SK-N-SH treated with all-trans-retinoic acid at 6 μM for 48 hours (cell line): ENCODE measurements around the gene GRK5.
"Not testable (repeated sequence)": the region's sequence is repeated elsewhere in the genome, so short reads cannot be mapped to it uniquely, and the experiment has no call there.

Source experiments
- ATAC-seq: fragments of 200-7000 bp; cut with Tn5 transposase; 3 replicates; pipeline ENCODE4 v1.9.1; 2020; ENCODE audit warnings: mild to moderate bottlenecking, moderate library complexity
- ARNTL ChIP-seq: fragments of 450-650 bp; formaldehyde crosslinking; IDR thresholded peaks from 2 replicates; pipeline ENCODE4 v1.5.0; 2020; ENCODE audit warnings: low read depth, mild to moderate bottlenecking, moderate library complexity, borderline replicate concordance
- CREB5 ChIP-seq: fragments of 250-450 bp; sonication (Bioruptor Pico); IDR thresholded peaks from 2 replicates; pipeline ENCODE4 v1.5.1; 2020; ENCODE audit warnings: low read depth, mild to moderate bottlenecking, moderate library complexity
- CSDC2 ChIP-seq: fragments of 250-450 bp; sonication (Bioruptor Pico); IDR thresholded peaks from 2 replicates; pipeline ENCODE4 v1.5.0; 2020; ENCODE audit warnings: mild to moderate bottlenecking, moderate library complexity
- ESRRG ChIP-seq: fragments of 250-450 bp; sonication (Bioruptor Pico); IDR thresholded peaks from 2 replicates; pipeline ENCODE4 v1.6.1; 2021; ENCODE audit warnings: mild to moderate bottlenecking
- ISL1 ChIP-seq: fragments of 250-450 bp; sonication (Bioruptor Pico); IDR thresholded peaks from 2 replicates; pipeline ENCODE4 v2.1.2; 2022; ENCODE audit warnings: mild to moderate bottlenecking, moderate library complexity
- OSR1 ChIP-seq: fragments of 250-450 bp; sonication (Bioruptor Pico); IDR thresholded peaks from 2 replicates; pipeline ENCODE4 v1.8.0; 2022; ENCODE audit warnings: moderate library complexity, mild to moderate bottlenecking, inconsistent platforms
- PATZ1 ChIP-seq: fragments of 250-450 bp; sonication (Bioruptor Pico); IDR thresholded peaks from 2 replicates; pipeline ENCODE4 v1.8.0; 2020; ENCODE audit warnings: mild to moderate bottlenecking, moderate library complexity, borderline replicate concordance
- TSHZ2 ChIP-seq: fragments of 250-450 bp; sonication (Bioruptor Pico); IDR thresholded peaks from 2 replicates; pipeline ENCODE4 v1.5.0; 2020; ENCODE audit warnings: mild to moderate bottlenecking, moderate library complexity
- ZC3H10 ChIP-seq: fragments of 250-450 bp; sonication (Bioruptor Pico); IDR thresholded peaks from 2 replicates; pipeline ENCODE4 v1.5.1; 2021; ENCODE audit warnings: mild to moderate bottlenecking, moderate library complexity
- ZFP3 ChIP-seq: fragments of 250-450 bp; sonication (Bioruptor Pico); IDR thresholded peaks from 2 replicates; pipeline ENCODE4 v1.5.0; 2020; ENCODE audit warnings: mild to moderate bottlenecking, moderate library complexity
- ZFP30 ChIP-seq: fragments of 450-650 bp; formaldehyde crosslinking; IDR thresholded peaks from 2 replicates; pipeline ENCODE4 v1.5.0; 2022; ENCODE audit warnings: mild to moderate bottlenecking, moderate library complexity
- ZNF8 ChIP-seq: fragments of 450-650 bp; formaldehyde crosslinking; IDR thresholded peaks from 2 replicates; pipeline ENCODE4 v1.5.0; 2020; ENCODE audit warnings: mild to moderate bottlenecking, moderate library complexity
- TF ChIP-seq, protein P1 (sequence below): fragments of 250-450 bp; sonication (Bioruptor Pico); IDR thresholded peaks from 2 replicates; pipeline ENCODE4 v1.8.0; 2021; ENCODE audit warnings: low read depth, mild to moderate bottlenecking, moderate library complexity, borderline replicate concordance
- TF ChIP-seq, protein P2 (sequence below): fragments of 250-450 bp; sonication (Bioruptor Pico); IDR thresholded peaks from 2 replicates; pipeline ENCODE4 v1.5.1; 2021; ENCODE audit warnings: mild to moderate bottlenecking, moderate library complexity

The GRK5 gene

DNA sequence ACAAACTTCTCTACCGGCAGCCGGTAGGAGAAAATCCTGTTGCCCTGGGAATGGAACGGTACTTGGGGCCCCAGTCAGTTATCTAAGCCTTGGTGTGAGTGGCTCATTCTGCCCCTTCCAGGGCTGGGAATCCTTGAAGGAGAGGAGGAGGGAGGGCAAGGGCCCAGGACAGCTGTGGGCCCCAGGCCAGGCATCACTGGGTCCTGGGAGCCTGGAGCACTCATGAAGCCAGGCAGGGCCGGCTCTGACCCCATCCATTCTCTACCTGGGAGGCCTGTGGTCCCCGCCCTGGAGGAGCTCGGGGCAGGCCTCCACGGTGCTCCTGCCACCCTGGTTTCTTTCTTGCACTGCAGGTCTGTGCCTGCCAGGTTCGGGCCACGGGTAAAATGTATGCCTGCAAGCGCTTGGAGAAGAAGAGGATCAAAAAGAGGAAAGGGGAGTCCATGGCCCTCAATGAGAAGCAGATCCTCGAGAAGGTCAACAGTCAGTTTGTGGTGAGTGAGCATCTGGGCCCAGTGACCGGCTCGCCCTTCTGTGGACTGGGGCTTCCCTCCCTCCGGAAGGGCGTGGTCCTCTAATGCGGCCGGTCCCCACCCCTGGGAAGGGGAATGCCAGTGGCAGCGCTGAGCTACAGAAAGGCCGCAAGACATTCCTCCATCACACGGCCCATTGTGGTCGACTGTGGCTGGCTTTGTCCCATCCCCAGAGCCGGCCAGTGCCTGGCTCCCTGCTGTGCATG lies 223.8 kb downstream of the GRK5 start:
- ATAC-seq: no peak

DNA sequence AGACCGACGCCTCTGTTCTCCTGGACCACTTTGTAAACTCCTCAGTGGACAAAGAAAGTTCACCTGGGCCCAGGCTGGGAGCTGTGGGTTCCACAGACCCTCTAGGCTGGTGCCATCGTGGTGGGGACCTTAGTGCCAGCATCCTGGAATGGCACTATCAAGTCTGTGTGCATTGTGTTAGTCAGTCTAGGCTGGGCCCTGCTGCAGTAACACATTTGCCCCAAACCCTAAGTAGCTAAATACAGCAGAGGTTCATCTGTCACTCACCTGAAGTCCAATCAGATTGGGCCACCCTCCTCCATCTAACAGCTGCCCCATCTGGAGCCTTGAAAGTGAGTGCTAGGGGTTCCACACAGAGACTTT lies 224.4 kb downstream of the GRK5 start:
- TF ChIP-seq ARNTL (CRISPR knock-in tag) (no peak), ISL1 (no peak), ZFP3 (CRISPR knock-in tag) (no peak), PATZ1 (CRISPR knock-in tag) (no peak)
- no peak for ATAC-seq

More for the DNA sequence above, 223.8 kb downstream of the GRK5 start:
- TF ChIP-seq ZC3H10 (CRISPR knock-in tag) (no peak), ESRRG (CRISPR knock-in tag) (no peak), CREB5 (CRISPR knock-in tag) (no peak), CSDC2 (no peak), ZNF8 (CRISPR knock-in tag) (no peak), ARNTL (CRISPR knock-in tag) (no peak)
- TF ChIP-seq, protein P1, sequence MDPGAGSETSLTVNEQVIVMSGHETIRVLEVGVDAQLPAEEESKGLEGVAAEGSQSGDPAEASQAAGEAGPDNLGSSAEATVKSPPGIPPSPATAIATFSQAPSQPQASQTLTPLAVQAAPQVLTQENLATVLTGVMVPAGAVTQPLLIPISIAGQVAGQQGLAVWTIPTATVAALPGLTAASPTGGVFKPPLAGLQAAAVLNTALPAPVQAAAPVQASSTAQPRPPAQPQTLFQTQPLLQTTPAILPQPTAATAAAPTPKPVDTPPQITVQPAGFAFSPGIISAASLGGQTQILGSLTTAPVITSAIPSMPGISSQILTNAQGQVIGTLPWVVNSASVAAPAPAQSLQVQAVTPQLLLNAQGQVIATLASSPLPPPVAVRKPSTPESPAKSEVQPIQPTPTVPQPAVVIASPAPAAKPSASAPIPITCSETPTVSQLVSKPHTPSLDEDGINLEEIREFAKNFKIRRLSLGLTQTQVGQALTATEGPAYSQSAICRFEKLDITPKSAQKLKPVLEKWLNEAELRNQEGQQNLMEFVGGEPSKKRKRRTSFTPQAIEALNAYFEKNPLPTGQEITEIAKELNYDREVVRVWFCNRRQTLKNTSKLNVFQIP (CRISPR knock-in tag): no peak

- not testable (repeated sequence) for ATAC-seq
Observed at GRCh38 chr10:119434942-119435341, 227.6 kb downstream of the GRK5 start.

GRCh38 chr10:119438717-119439116 lies 231.3 kb downstream of the GRK5 start:
- ATAC-seq: no peak

More at GRCh38 chr10:119438717-119439116, 231.3 kb downstream of the GRK5 start:
- TF ChIP-seq ZFP30 (CRISPR knock-in tag) (no peak), ZNF8 (CRISPR knock-in tag) (no peak), OSR1 (CRISPR knock-in tag) (no peak), TSHZ2 (CRISPR knock-in tag) (no peak)
- TF ChIP-seq, protein P2, sequence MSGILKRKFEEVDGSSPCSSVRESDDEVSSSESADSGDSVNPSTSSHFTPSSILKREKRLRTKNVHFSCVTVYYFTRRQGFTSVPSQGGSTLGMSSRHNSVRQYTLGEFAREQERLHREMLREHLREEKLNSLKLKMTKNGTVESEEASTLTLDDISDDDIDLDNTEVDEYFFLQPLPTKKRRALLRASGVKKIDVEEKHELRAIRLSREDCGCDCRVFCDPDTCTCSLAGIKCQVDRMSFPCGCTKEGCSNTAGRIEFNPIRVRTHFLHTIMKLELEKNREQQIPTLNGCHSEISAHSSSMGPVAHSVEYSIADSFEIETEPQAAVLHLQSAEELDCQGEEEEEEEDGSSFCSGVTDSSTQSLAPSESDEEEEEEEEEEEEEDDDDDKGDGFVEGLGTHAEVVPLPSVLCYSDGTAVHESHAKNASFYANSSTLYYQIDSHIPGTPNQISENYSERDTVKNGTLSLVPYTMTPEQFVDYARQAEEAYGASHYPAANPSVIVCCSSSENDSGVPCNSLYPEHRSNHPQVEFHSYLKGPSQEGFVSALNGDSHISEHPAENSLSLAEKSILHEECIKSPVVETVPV (CRISPR knock-in tag): no peak
